HG03025 (cell line): ENCODE measurements around the gene PRSS22.

ENCODE experiments used
- ATAC-seq: cut with Tn5 transposase; IDR thresholded peaks from one replicate; pipeline ENCODE4 v1.9.1; 2021; ENCODE audit warnings: mild to moderate bottlenecking, moderate library complexity; ENCODE audit not compliant: unreplicated experiment, low FRiP score

The PRSS22 gene

DNA sequence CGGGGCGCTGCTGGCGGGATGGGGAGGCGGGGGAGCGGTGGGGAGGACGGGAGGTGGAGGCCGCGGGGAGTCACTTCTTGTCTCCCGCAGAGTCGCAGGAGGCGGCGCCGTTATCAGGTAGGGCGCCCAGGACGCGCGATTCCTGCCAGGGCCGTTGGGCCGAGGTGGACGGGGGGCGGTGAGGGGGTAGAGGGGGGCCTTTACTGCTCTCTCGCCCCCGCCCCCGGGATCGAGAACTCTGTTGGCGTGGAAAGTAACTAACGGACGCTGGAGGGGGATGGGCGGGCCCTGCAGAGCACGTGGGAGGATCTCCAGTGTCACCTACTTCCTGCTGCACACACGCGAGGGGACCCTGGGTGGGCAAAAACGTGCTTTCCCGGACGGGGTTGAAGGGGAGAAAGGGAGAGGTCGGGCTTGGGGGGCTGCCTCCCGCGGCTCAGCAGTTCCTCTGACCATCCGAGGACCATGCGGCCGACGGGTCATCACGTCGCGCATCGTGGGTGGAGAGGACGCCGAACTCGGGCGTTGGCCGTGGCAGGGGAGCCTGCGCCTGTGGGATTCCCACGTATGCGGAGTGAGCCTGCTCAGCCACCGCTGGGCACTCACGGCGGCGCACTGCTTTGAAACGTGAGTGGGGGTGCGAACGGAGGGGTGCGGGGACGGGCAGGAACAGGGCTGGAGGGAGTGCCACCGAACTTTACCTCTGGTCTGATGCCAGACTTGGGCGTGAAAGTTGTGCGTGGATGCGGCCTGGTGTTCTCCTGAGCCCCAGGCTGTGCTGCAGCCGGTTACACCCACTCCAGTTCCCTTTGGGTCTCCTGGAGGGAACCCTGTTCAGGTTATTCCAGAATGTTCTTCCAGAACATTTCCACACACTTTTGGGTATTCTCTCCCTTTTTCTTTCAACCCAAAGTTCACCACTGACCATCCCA lies 40.4 kb downstream of the PRSS22 start:
- no peak for ATAC-seq

DNA sequence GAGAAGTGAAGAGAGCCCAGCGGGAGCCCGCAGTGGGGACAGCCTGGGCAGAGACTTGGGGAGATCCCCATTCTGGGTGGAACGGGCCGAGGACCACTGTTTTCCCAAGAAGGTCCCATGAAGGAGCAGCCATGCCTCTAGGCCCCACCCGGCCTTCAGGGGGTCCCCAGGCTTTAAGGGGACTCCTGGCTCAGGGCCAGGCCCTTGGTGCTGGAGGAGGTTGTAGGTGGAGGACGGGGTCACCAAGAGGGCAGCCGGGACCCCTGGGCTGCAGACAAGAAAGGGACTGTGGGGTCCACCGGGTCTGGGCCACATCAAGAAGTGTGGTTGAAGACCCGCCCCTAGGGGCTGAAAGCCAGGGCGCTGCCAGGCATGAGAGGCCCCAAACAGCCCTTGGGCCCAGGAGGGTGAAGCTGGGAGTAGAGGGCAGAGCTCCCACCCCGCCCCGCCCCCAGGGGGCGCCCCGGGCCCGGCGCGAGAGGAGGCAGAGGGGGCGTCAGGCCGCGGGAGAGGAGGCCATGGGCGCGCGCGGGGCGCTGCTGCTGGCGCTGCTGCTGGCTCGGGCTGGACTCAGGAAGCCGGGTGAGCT lies 41.1 kb downstream of the PRSS22 start, which contains the start of gene PRSS21:
Gene PRSS21, plus strand, starts transcription at position 487 of the 589 bp plus-strand sequence. Its CDS starts 32 bp downstream, at position 519.
- no peak for ATAC-seq

DNA sequence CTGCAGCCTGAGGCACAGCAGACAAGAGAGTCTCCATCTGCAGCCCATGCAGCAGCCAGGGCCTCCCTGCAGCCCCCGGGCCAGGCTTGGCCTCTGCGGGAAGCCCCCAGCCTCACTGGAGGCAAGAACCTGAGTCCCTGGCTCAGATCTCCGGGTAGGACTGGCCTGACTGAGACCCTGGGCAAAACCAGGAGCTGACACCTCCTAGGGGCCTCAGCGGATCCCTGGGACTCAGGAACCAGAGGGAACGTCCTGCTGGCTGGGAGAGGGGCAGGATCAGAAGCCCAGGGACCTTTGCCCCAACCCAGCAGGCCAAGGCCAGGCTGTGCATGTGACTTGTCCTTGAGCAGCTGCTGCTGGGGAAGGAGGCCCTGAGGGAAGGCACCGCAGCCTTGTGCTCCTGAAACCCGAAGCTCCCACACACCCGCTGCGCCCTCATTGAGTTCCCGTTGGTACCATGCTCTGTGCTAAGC lies 42.6 kb downstream of the PRSS22 start:
- ATAC-seq = no peak

DNA sequence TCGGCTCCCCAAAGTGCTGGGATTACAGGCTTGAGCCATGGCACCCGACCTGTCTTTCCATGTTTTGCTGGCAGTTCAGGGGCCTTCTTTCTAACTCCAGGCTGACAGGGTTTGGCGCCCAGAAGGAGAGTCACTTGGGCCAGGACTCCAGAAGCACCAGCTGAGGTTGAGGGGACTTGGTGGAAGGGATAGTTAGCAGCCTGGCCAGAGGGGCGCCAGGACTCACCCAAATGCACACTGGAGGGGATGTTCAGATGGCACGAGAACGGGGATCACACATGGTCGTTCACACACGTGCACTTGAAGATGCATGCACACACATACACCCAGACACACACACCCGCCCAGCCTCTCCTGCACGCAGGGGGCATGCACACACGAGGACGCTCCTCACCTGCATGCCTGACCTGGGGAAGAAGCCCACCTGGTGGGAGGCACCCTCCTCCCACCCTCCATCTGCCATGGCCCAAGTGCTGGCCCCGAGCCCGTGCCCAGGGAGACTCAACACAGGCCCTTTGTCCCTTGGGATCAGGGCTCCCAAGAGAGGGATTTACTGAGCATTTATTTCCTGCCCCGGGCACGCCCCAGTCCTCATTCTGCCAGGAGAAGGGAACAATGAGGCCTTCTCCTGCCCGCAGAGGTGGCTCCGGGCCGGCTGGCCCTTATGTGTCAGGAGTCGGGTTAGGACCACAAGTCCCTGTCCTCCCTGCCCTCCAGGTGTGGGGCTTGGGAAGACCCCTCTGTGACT lies 43.2 kb downstream of the PRSS22 start:
- no peak for ATAC-seq

DNA sequence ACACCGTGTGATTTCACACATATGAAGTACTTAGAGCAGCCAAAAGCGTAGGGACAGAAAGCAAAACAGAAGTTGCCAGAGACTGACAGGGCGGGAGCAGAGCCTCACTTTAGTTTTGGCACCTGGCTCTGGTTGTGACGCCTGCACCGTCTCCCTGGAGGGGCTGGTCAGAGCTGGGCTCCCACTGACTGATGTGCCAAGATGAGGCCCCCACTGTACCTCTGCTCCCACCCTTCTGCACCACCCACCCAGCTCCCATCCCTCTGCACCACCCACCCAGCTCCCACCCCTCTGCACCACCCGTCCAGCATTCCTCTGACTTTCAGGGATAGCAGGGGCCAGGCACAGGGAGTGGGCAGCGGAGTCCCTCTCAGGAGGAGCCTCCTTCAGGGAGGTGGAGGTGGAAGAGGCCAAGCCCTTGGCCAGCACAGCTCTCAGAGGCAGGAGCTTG lies 44.2 kb downstream of the PRSS22 start:
- no peak for ATAC-seq

DNA sequence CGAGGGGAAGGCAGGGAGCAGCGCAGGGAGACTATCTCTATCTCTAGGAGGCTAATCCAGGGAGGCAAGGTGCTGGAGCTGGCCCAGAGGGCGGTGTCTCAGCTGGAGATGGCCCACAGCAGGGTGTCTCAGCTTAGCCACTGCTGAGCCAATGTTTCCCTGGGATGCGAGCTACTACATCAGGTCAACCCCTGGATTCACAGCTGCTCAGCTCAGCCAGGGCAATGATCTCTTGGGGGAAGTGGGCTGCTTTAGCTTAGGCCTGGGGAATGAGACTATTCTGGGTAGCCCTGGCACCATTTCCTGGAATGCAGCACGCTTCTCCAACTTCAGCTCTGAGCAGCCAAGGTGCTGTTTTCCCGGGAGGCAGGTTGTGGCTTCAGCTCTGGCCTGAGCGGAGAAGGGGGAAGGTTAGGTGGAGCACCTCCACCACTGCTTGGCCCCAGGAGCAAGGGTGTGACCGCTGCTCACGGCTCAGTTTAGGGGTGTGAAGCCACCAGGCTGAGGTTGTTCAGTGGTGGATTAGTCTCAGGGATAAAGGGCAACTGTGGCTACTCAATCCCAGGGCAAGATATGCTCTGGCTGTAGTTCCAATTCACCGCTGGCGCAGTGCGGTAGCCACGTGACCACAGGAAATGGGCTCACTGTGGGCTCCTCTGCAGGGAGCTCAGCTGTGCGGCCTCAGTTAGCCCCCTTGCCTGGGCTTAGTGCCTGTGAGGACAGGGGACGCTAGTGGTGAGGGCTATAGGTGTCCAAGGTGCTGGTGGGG lies 46.1 kb downstream of the PRSS22 start:
- no peak for ATAC-seq

DNA sequence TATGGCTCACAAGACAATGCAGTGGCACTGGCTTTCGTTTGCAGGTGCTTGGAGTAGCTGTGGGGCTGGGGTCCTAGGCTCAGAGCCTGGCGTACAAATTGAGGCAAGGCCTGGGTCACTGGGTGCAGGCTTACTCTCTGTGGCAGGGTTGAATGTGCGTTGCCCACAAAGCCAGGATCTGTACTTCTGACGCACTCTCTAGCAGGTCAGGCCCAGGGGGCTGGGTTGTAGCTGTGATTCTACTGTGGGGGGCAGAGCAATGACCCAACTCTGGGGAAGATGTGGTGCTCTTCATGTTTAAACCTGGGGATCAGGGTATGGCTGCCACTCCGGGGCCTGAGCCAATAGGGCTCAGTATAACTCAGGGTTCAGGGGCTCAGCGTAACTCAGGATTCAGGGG lies 47.3 kb downstream of the PRSS22 start:
- ATAC-seq = no peak

DNA sequence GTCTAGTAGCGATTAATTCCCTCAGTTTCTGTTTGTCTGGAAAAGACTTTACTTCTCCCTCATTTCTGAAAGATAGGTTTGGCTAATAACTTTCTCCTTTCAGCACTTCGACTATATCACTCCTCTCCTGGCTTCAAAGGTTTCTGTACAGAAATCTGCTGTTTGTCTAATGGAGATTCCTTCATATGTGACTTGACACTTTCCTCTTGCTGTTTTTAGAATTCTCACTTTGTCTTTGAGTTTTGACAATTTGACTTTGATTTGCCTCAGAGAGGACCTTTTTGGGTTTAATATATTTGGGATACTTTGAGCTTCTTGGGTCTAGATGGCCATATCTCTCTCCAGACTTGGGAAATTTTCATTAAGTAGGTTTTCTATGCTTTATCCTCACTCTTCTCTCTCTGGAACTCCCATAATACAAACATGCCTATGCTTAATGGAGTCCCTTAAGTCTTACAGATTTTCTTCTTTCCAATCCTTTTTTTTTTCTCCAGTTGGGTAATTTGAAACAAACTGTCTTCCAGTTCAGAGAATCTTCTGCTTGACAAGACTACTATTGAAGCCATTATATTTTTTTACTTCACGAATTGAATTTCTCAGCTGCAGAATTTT lies 48.7 kb downstream of the PRSS22 start:
- no peak for ATAC-seq

DNA sequence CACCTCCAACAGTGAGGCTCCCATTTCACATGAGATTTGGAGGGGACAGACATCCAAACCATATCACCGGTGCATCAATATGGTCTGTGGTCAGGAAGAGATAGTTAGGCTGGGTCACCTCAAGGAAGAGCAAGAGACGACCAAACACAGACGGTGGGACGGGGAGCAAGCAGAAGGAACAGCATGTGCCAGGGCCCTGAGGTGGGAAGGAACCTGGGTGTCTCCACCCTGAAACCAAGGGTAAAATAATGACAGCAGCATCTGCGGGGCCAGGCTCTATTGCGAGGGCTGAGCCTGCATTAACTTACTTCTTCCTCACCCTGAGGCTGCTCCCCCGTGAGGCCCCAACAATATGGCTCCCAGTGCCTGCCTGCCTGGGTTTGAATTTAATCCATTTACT lies 49.8 kb downstream of the PRSS22 start:
- ATAC-seq = no peak

DNA sequence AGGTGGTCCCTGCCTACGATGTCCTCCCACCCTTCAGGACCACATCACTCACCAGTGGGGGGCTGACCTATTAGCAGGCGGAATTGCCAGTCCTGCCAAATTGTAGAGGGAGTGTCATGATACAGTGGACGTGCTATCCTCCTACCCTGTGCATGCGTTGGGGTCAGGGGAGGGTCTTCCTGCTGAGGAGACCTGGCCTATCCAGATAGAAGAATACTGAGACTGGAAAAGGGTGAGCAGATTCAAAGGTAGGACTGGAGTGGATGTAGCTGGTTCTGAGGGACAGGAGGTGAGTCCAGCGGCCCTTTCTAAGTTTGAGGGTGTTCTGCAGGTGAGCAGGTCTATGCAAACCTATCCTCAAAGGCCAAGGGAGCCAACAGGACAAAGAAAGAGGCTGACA lies 51.7 kb downstream of the PRSS22 start:
- ATAC-seq = no peak

DNA sequence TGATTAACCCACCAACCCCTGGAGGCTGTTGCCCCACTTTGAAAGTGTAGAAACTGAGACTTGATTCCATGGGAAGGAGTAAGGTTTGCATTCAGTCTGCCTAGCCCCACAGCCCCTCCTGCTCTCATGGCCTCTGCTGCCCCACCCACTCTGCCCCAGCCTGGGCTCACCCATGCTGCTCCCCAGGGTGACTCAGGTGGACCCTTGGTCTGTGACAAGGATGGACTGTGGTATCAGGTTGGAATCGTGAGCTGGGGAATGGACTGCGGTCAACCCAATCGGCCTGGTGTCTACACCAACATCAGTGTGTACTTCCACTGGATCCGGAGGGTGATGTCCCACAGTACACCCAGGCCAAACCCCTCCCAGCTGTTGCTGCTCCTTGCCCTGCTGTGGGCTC lies 53.2 kb downstream of the PRSS22 start:
- ATAC-seq = no peak

DNA sequence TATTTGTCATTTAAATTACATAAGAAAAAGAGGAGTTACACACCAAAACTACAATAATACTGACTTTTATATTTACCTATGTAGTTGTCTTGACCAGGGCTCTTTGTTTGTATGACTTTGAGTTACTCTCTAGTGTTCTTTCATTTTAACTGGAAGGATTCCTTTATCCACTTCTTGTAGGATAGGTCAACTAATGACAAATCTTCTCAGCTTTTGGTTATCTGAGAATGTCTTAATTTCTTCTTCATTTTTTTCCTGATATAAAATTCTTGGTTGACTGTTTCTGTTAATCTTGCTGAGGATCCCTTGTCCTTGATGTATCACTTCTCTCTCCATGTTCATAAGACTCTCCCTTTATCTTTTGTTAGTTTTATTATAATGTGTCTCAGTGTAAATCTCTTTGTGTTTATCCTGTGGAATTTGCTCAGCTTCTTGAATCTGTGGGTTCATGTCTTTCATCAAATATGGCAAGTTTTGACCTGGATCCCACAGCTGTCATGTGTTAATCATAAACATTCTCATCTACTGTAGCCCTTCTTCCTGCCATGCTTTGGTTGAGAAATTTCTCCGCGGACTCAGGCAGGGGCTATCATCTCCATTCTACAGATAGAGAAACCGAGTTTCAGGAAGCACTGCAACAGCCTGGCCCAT lies 54.3 kb downstream of the PRSS22 start:
- ATAC-seq = no peak
